Activated CD8-positive, alpha-beta memory T cell treated with anti-CD3 and anti-CD28 coated beads, Interleukin-2, amount 50 U/mL, for 4 hours (primary cell): ENCODE measurements around the gene UPF1.

Experiments
- DNase-seq: peaks from one replicate; pipeline ENCODE4 v3.0.0-alpha.2; 2020

Gene UPF1

GRCh38 chr19:18841400-18841799 lies 9.6 kb downstream of the UPF1 start:
- no peak for DNase-seq

- no peak for DNase-seq
These were observed 10.4 kb downstream of the UPF1 start for GRCh38 chr19:18842166-18842565.

- no peak for DNase-seq
These were observed 12.2 kb downstream of the UPF1 start for GRCh38 chr19:18843960-18844359.

GRCh38 chr19:18844806-18845329 lies 13.1 kb downstream of the UPF1 start:
- no peak for DNase-seq

GRCh38 chr19:18845961-18846360 lies 14.2 kb downstream of the UPF1 start:
- DNase-seq = no peak

- DNase-seq = peak; percentile 71
These were observed 15.2 kb downstream of the UPF1 start for GRCh38 chr19:18846862-18847548.

- DNase-seq = no peak
These were observed 16.0 kb downstream of the UPF1 start for GRCh38 chr19:18847549-18848463.

GRCh38 chr19:18848878-18849661 lies 17.3 kb downstream of the UPF1 start:
- DNase-seq = no peak

- DNase-seq = no peak
These were observed 18.2 kb downstream of the UPF1 start for GRCh38 chr19:18849838-18850400.

GRCh38 chr19:18850471-18851375 lies 19.0 kb downstream of the UPF1 start:
- no peak for DNase-seq

GRCh38 chr19:18851673-18852325 lies 20.0 kb downstream of the UPF1 start:
- DNase-seq = no peak

GRCh38 chr19:18852648-18853047 lies 20.9 kb downstream of the UPF1 start:
- DNase-seq = no peak

GRCh38 chr19:18853755-18854427 lies 22.1 kb downstream of the UPF1 start:
- DNase-seq = no peak

GRCh38 chr19:18854982-18855381 lies 23.2 kb downstream of the UPF1 start:
- no peak for DNase-seq

- DNase-seq = no peak
These were observed 24.1 kb downstream of the UPF1 start for GRCh38 chr19:18855647-18856384.

- no peak for DNase-seq
These were observed 24.8 kb downstream of the UPF1 start for GRCh38 chr19:18856385-18857126.

- DNase-seq = no peak
These were observed 25.5 kb downstream of the UPF1 start for GRCh38 chr19:18857223-18857622.

- no peak for DNase-seq
These were observed 27.3 kb downstream of the UPF1 start for GRCh38 chr19:18858906-18859646.
